ENCODE measurements around the gene TBK1. TPM values are rescaled to one million over a fixed set of nuclear protein-coding genes. Genes with fewer than 3 reads are reported as not detected.

Gene TBK1
- polyA plus RNA-seq, 4 donors, result 12.3 to 27.1 (median 22.9) TPM

DNA sequence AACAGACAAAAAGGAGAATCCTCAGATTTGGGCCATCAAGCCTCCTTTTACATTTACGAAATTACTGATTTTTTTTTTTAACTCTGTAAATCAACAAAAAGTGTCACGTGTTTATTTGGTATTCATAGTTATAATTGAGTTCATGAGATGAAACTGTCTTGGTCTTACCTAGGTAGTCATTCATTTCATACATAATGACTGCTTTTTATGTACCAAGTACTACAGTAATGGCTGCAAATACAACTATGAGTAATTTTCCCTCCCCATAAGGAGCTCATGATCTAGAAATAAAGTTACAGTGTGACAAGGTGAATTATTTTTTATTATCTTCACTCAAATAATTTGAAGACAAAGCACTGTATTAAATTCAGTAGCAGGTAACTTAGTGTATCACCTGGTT, 6.4 kb upstream of the TBK1 start:
- WGBS, 3 donors, result 90 to 93% (median 92%) methylated on average over 2 of the region's 2 CpGs
- DNase-seq, result no peak
- Histone ChIP-seq H3K27ac (ENCODE audit: low read depth in 1 of 3, low read length in 2 of 3) (no peak overlapping the region), H3K4me3 (ENCODE audit: low read depth in 1 of 3, low read length in 3 of 3) (no peak overlapping the region), H3K4me1 (ENCODE audit: control insufficient read depth in 3 of 3, insufficient read depth in 2 of 3, low read depth in 1 of 3, low read length in 2 of 3) (no peaks in the 10 kb centered on the region), H3K9me3 (ENCODE audit: control insufficient read depth in 2 of 2, insufficient read depth in 1 of 2, low read depth in 1 of 2, low read length in 1 of 2) (no peaks in the 10 kb centered on the region), H3K36me3 (ENCODE audit: control insufficient read depth in 3 of 3, insufficient read depth in 2 of 3, low read depth in 1 of 3, low read length in 3 of 3) (peaks cover 2 to 23% (median 9%) of the 10 kb centered on the region in 3 donors), H3K27me3 (ENCODE audit: control insufficient read depth in 3 of 3, insufficient read depth in 3 of 3, low read length in 3 of 3) (no peaks in the 10 kb centered on the region)
- no peak for FAIRE-seq

GRCh38 chr12:64446295-64446694, 5.6 kb upstream of the TBK1 start:
- 50 to 73% (median 70%) methylated on average over 1 of the region's 1 CpG for WGBS, 3 donors
- Histone ChIP-seq H3K4me3 (ENCODE audit: low read depth in 1 of 3, low read length in 3 of 3) (no peak overlapping the region), H3K4me1 (ENCODE audit: control insufficient read depth in 3 of 3, insufficient read depth in 2 of 3, low read depth in 1 of 3, low read length in 2 of 3) (peaks cover 0 to 4% (median 3%) of the 10 kb centered on the region in 3 donors), H3K27me3 (ENCODE audit: control insufficient read depth in 3 of 3, insufficient read depth in 3 of 3, low read length in 3 of 3) (no peaks in the 10 kb centered on the region), H3K27ac (ENCODE audit: low read depth in 1 of 3, low read length in 2 of 3) (no peak overlapping the region), H3K9me3 (ENCODE audit: control insufficient read depth in 2 of 2, insufficient read depth in 1 of 2, low read depth in 1 of 2, low read length in 1 of 2) (no peaks in the 10 kb centered on the region), H3K36me3 (ENCODE audit: control insufficient read depth in 3 of 3, insufficient read depth in 2 of 3, low read depth in 1 of 3, low read length in 3 of 3) (peaks cover 2 to 23% (median 8%) of the 10 kb centered on the region in 3 donors)
- FAIRE-seq, result no peak
- DNase-seq, result no peak

- peaks cover 0 to 13% (median 3%) of the 10 kb centered on the region in 3 donors for H3K4me1 ChIP-seq (ENCODE audit: control insufficient read depth in 3 of 3, insufficient read depth in 2 of 3, low read depth in 1 of 3, low read length in 2 of 3)
- no peak overlapping the region for H3K27ac ChIP-seq (ENCODE audit: low read depth in 1 of 3, low read length in 2 of 3)
- 66 to 73% (median 73%) methylated on average over 2 of the region's 2 CpGs for WGBS, 3 donors
- FAIRE-seq (no peak), DNase-seq (no peak)
- H3K27me3 ChIP-seq (ENCODE audit: control insufficient read depth in 3 of 3, insufficient read depth in 3 of 3, low read length in 3 of 3), result no peaks in the 10 kb centered on the region
- H3K36me3 ChIP-seq (ENCODE audit: control insufficient read depth in 3 of 3, insufficient read depth in 2 of 3, low read depth in 1 of 3, low read length in 3 of 3), result peaks cover 0 to 9% (median 4%) of the 10 kb centered on the region in 3 donors
- H3K9me3 ChIP-seq (ENCODE audit: control insufficient read depth in 2 of 2, insufficient read depth in 1 of 2, low read depth in 1 of 2, low read length in 1 of 2), result no peaks in the 10 kb centered on the region
- no peak overlapping the region for H3K4me3 ChIP-seq (ENCODE audit: low read depth in 1 of 3, low read length in 3 of 3)
Measured at GRCh38 chr12:64450057-64450640, 1.8 kb upstream of the TBK1 start.

- no peaks in the 10 kb centered on the region for H3K27me3 ChIP-seq (ENCODE audit: control insufficient read depth in 3 of 3, insufficient read depth in 3 of 3, low read length in 3 of 3)
- H3K4me1 ChIP-seq (ENCODE audit: control insufficient read depth in 3 of 3, insufficient read depth in 2 of 3, low read depth in 1 of 3, low read length in 2 of 3), result peaks cover 0 to 13% (median 3%) of the 10 kb centered on the region in 3 donors
- H3K4me3 ChIP-seq (ENCODE audit: low read depth in 1 of 3, low read length in 3 of 3), result peak overlapping the region in 2 of 3 donors; percentile 36 to 76
- no peaks in the 10 kb centered on the region for H3K9me3 ChIP-seq (ENCODE audit: control insufficient read depth in 2 of 2, insufficient read depth in 1 of 2, low read depth in 1 of 2, low read length in 1 of 2)
- H3K27ac ChIP-seq (ENCODE audit: low read depth in 1 of 3, low read length in 2 of 3), result no peak overlapping the region
- peaks cover 0 to 9% (median 2%) of the 10 kb centered on the region in 3 donors for H3K36me3 ChIP-seq (ENCODE audit: control insufficient read depth in 3 of 3, insufficient read depth in 2 of 3, low read depth in 1 of 3, low read length in 3 of 3)
- peak in 1 of 2 donors; percentile 16 for DNase-seq
- WGBS, 3 donors, result 17 to 21% (median 20%) methylated on average over 8 of the region's 8 CpGs
- FAIRE-seq, result no peak
Measured at GRCh38 chr12:64450711-64451486, 1.0 kb upstream of the TBK1 start.

DNA sequence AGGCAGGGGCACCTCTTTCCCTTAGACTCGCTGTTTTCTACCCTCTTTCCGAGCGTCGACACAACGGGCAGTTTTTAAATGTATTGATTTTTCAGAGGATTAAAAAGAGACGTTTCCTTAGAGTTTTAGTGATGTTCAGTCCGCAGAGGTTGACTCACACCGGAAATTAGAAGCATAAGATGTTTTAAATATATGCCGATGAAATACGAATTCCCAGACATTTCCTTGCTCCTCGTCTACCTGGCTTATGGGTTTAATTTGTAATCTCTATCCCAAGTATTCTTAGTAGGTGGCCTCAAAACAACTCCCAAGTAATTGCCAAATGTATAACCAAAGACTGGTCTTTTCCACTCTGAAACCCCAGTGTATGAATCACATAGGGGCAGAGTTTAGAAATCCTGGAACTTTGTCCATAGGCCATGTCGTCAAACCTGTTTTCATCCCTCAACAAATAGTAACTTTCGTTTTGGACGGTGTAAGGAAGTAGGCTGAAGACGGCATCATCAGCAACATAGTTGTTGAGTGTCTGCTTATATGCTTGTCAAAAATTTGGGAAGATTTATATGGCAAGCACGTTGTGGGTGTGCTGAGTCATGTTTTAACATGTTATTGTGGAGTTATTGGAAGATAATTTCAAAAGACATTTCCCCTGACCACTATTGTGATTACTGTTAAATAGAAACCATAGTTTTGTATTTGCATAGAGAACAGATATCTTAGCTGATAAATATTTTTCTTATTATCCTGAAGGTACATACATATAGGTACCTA, 824 bp downstream of the TBK1 start:
- WGBS, 3 donors, result 0% methylated on average over 16 of the region's 16 CpGs
- peaks cover 0 to 13% (median 3%) of the 10 kb centered on the region in 3 donors for H3K4me1 ChIP-seq (ENCODE audit: control insufficient read depth in 3 of 3, insufficient read depth in 2 of 3, low read depth in 1 of 3, low read length in 2 of 3)
- FAIRE-seq (no peak), DNase-seq (peak; percentile 89 to 92)
- peak overlapping the region; percentile 76 to 99 (median 91) for H3K4me3 ChIP-seq (ENCODE audit: low read depth in 1 of 3, low read length in 3 of 3)
- H3K27me3 ChIP-seq (ENCODE audit: control insufficient read depth in 3 of 3, insufficient read depth in 3 of 3, low read length in 3 of 3), result no peaks in the 10 kb centered on the region
- H3K27ac ChIP-seq (ENCODE audit: low read depth in 1 of 3, low read length in 2 of 3), result peak overlapping the region; percentile 87 to 99 (median 98)
- no peaks in the 10 kb centered on the region for H3K9me3 ChIP-seq (ENCODE audit: control insufficient read depth in 2 of 2, insufficient read depth in 1 of 2, low read depth in 1 of 2, low read length in 1 of 2)
- peaks cover 0 to 6% (median 0%) of the 10 kb centered on the region in 3 donors for H3K36me3 ChIP-seq (ENCODE audit: control insufficient read depth in 3 of 3, insufficient read depth in 2 of 3, low read depth in 1 of 3, low read length in 3 of 3)

- Histone ChIP-seq H3K27ac (ENCODE audit: low read depth in 1 of 3, low read length in 2 of 3) (no peak overlapping the region), H3K27me3 (ENCODE audit: control insufficient read depth in 3 of 3, insufficient read depth in 3 of 3, low read length in 3 of 3) (no peaks in the 10 kb centered on the region), H3K4me3 (ENCODE audit: low read depth in 1 of 3, low read length in 3 of 3) (no peak overlapping the region), H3K9me3 (ENCODE audit: control insufficient read depth in 2 of 2, insufficient read depth in 1 of 2, low read depth in 1 of 2, low read length in 1 of 2) (no peaks in the 10 kb centered on the region), H3K4me1 (ENCODE audit: control insufficient read depth in 3 of 3, insufficient read depth in 2 of 3, low read depth in 1 of 3, low read length in 2 of 3) (peaks cover 0 to 13% (median 3%) of the 10 kb centered on the region in 3 donors), H3K36me3 (ENCODE audit: control insufficient read depth in 3 of 3, insufficient read depth in 2 of 3, low read depth in 1 of 3, low read length in 3 of 3) (peaks cover 0 to 3% (median 0%) of the 10 kb centered on the region in 3 donors)
- FAIRE-seq (no peak), DNase-seq (no peak)
- WGBS, 3 donors, result 81 to 94% (median 84%) methylated on average over 1 of the region's 1 CpG
Measured at GRCh38 chr12:64455506-64455905, 3.6 kb downstream of the TBK1 start.

DNA sequence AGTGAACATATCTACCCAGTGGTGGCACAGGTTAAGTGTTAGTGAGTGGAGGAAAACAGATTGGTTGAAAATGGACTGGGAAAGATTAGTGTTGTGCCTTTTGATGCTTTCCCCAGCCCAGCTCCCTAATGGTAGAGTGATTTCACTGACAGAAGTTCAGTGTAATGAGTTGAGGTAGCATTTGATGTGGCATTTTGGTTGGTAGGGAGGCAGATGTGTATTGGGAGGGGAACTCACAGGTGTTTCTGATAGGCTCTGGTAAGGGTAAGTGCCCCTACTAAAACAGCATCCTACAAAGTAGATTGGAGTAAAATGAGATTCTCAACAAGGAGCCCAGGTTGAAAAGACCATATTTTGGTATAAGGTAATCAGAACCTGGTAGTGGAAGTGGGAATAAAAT, 4.2 kb downstream of the TBK1 start:
- peaks cover 0 to 5% (median 0%) of the 10 kb centered on the region in 3 donors for H3K36me3 ChIP-seq (ENCODE audit: control insufficient read depth in 3 of 3, insufficient read depth in 2 of 3, low read depth in 1 of 3, low read length in 3 of 3)
- H3K9me3 ChIP-seq (ENCODE audit: control insufficient read depth in 2 of 2, insufficient read depth in 1 of 2, low read depth in 1 of 2, low read length in 1 of 2), result no peaks in the 10 kb centered on the region
- no peaks in the 10 kb centered on the region for H3K27me3 ChIP-seq (ENCODE audit: control insufficient read depth in 3 of 3, insufficient read depth in 3 of 3, low read length in 3 of 3)
- peak overlapping the region in 1 of 3 donors; percentile 44 for H3K27ac ChIP-seq (ENCODE audit: low read depth in 1 of 3, low read length in 2 of 3)
- DNase-seq (no peak), FAIRE-seq (no peak)
- peaks cover 0 to 11% (median 1%) of the 10 kb centered on the region in 3 donors for H3K4me1 ChIP-seq (ENCODE audit: control insufficient read depth in 3 of 3, insufficient read depth in 2 of 3, low read depth in 1 of 3, low read length in 2 of 3)
- H3K4me3 ChIP-seq (ENCODE audit: low read depth in 1 of 3, low read length in 3 of 3), result no peak overlapping the region

GRCh38 chr12:64457032-64457431, 5.1 kb downstream of the TBK1 start:
- H3K36me3 ChIP-seq (ENCODE audit: control insufficient read depth in 3 of 3, insufficient read depth in 2 of 3, low read depth in 1 of 3, low read length in 3 of 3), result peaks cover 0 to 10% (median 4%) of the 10 kb centered on the region in 3 donors
- peaks cover 0 to 9% (median 0%) of the 10 kb centered on the region in 3 donors for H3K4me1 ChIP-seq (ENCODE audit: control insufficient read depth in 3 of 3, insufficient read depth in 2 of 3, low read depth in 1 of 3, low read length in 2 of 3)
- peak overlapping the region in 1 of 3 donors; percentile 5 for H3K27ac ChIP-seq (ENCODE audit: low read depth in 1 of 3, low read length in 2 of 3)
- FAIRE-seq (no peak), DNase-seq (peak in 1 of 2 donors; percentile 13)
- no peak overlapping the region for H3K4me3 ChIP-seq (ENCODE audit: low read depth in 1 of 3, low read length in 3 of 3)
- H3K27me3 ChIP-seq (ENCODE audit: control insufficient read depth in 3 of 3, insufficient read depth in 3 of 3, low read length in 3 of 3), result no peaks in the 10 kb centered on the region
- 58 to 64% (median 63%) methylated on average over 6 of the region's 6 CpGs for WGBS, 3 donors
- no peaks in the 10 kb centered on the region for H3K9me3 ChIP-seq (ENCODE audit: control insufficient read depth in 2 of 2, insufficient read depth in 1 of 2, low read depth in 1 of 2, low read length in 1 of 2)

Data from small intestine (tissue), 7 donors.